D721Med (cell line): Measurements from ENCODE around the gene KRT16.
"Not testable (repeated sequence)": the region's sequence is repeated elsewhere in the genome, so short reads cannot be mapped to it uniquely, and the experiment has no call there.

ENCODE experiments used
- DNase-seq: peaks from one replicate; pipeline ENCODE4 v3.0.0; 2011; ENCODE audit warnings: low spot score; ENCODE audit not compliant: insufficient read length
- FAIRE-seq: peaks from 2 replicates; lab custom pipeline; 2011; peaks lifted over from hg19 to GRCh38; lab: Jason Lieb, UNC
- TF ChIP-seq, protein P1 (sequence below): IDR thresholded peaks from 2 replicates; pipeline ENCODE4 v1.5.1; 2012; ENCODE audit warnings: mild to moderate bottlenecking, control low read depth; ENCODE audit not compliant: insufficient read depth; ENCODE audit errors: missing control alignments

KRT16 gene

DNA sequence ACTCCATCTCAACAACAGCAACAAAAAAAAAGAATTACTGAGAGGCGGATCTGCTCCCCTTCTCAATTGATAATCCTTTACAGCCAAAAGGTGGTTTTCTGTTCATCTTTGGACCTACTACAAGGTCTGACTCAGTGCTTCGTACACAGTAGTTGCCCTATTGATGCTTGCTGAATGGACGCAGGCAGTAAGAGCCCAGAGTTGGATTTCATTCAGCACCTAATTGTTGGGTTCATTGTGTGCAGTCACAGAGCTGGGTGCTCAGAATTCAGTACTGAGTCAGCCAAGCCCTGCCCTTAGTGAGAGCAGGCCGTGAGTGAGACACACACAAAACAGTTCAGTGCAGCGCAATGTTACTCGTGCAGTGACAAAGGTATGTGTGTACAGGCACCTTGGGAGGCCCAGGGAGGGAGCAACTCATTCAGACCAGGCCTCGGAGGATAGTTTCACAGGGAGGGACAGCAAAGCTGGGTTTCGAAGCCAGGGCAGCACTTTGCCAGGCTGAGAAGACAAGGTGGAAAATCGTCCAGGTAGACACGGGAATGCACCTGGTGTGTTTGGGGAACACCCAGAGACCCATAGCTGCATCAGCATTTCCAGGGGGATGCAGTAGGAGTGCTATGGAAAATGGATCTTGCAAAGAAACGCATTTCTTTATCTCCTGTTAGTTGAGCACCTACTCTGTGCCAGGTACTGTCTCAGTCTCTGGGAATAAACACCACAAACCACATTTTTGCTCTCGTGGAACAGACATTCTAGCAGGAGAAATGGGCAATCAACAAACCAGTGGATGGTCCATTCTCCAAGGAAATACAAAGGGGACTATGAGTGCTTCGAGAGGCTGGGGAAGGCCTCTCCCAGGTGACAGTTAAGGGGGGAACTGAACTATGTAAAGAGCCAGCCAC lies 29.9 kb upstream of the KRT16 start:
- FAIRE-seq = no peak
- TF ChIP-seq, protein P1, sequence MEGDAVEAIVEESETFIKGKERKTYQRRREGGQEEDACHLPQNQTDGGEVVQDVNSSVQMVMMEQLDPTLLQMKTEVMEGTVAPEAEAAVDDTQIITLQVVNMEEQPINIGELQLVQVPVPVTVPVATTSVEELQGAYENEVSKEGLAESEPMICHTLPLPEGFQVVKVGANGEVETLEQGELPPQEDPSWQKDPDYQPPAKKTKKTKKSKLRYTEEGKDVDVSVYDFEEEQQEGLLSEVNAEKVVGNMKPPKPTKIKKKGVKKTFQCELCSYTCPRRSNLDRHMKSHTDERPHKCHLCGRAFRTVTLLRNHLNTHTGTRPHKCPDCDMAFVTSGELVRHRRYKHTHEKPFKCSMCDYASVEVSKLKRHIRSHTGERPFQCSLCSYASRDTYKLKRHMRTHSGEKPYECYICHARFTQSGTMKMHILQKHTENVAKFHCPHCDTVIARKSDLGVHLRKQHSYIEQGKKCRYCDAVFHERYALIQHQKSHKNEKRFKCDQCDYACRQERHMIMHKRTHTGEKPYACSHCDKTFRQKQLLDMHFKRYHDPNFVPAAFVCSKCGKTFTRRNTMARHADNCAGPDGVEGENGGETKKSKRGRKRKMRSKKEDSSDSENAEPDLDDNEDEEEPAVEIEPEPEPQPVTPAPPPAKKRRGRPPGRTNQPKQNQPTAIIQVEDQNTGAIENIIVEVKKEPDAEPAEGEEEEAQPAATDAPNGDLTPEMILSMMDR = no peak
- DNase-seq = no peak

DNA sequence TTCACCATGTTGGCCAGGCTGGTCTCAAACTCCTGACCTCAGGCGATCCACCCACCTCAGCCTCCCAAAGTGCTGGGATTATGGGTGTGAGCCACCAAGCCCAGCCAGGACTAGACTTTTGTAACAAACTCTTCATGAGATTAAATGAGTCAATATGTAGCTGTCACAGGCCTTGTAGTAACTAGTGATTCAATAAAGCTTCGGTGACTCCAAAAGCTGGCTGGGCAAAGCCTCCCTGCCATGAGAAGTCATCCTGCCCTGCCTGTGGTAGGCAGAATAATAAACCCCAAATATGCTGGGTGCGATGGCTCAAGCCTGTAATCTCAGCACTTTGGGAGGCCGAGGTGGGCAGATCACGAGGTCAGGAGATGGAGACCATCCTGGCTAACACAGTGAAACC lies 28.0 kb upstream of the KRT16 start:
- DNase-seq, FAIRE-seq: not testable (repeated sequence)

DNA sequence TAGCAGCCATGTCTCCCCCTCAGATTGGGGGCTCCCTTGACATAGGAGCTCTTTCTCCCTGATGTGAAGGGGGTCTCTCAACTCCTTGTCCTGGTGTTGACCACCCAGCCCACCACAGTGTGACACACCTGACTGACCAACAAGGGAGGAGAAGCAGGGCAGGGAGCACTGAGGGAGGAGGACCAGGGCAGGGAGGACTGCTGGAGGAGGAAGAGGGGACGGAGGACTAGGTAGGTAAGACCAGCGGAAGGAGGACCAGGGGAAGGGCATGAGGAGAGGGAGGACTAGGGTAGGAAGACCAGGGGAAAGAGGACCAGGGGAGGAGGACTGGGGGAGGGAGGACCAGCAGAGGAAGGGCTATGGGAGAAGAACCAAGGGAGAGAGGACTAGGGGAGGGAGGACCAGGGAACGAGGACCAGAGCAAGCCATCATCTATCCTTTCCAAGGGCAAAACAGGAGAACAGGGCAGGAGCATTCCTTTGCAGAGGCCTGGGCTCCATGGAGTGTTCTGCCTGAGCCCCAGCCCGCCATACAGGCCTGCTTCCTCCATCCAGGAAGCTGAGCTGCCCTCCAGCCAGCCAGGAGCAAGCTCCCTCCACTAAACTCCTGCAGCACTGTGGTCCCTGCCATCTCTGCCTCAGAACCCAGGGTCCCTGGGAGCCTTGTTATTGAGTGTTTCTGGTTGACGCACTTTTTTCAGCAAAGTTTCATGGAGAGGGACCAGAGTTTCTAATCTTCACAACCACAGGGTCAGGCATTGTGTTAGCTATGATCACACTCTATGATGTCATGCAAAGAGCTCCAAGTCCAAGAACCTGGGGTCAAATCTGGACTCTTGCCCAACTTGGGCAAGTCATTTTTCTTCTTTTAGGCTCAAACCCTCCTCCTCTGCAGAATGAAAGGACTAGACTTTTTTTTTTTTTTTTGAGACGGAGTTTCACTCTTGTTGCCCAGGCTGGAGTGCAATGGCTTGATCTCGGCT lies 27.2 kb upstream of the KRT16 start:
- no peak for DNase-seq
- TF ChIP-seq, protein P1 = no peak
- FAIRE-seq = no peak

GRCh38 chr17:41638941-41639340 lies 26.4 kb upstream of the KRT16 start:
- DNase-seq (no peak), FAIRE-seq (no peak)
- TF ChIP-seq, protein P1 = no peak

- no peak for FAIRE-seq
- TF ChIP-seq, protein P1 = no peak
- DNase-seq = no peak
Observed at GRCh38 chr17:41638194-41638593, 25.6 kb upstream of the KRT16 start.

DNA sequence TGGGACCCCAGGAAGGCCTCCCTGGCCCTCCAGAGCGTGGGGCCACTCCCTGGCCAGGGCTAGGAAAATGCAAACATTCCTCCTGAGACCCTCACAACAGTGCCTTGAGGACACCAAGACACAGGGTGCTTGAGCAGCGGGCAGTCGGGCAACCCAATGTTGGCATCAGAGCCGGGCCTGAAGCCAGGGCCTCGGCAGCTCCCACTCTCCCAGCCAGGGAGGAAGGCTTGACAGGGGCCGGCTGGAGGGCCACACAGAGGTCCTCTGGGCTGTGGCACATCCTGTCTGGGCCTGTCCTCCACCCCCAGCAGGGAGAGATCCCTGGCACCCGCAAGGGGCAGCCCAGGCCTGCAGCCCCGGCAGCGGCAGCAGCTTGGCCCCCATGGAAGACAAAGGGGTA lies 24.1 kb upstream of the KRT16 start:
- DNase-seq (no peak), FAIRE-seq (no peak)
- TF ChIP-seq, protein P1 = no peak
